CD4-positive, alpha-beta T cell treated with Interleukin-15 for 4 hours (primary cell): Measurements from ENCODE around the gene TNFRSF6B.
"Not testable (repeated sequence)": the region's sequence is repeated elsewhere in the genome, so short reads cannot be mapped to it uniquely, and the experiment has no call there.

Experiments
- DNase-seq: peaks from one replicate; pipeline ENCODE4 v3.0.0-alpha.2; 2020; ENCODE audit warnings: low spot score

The TNFRSF6B gene

GRCh38 chr20:63662813-63663189 is 33.7 kb upstream of the TNFRSF6B start:
- no peak for DNase-seq

DNA sequence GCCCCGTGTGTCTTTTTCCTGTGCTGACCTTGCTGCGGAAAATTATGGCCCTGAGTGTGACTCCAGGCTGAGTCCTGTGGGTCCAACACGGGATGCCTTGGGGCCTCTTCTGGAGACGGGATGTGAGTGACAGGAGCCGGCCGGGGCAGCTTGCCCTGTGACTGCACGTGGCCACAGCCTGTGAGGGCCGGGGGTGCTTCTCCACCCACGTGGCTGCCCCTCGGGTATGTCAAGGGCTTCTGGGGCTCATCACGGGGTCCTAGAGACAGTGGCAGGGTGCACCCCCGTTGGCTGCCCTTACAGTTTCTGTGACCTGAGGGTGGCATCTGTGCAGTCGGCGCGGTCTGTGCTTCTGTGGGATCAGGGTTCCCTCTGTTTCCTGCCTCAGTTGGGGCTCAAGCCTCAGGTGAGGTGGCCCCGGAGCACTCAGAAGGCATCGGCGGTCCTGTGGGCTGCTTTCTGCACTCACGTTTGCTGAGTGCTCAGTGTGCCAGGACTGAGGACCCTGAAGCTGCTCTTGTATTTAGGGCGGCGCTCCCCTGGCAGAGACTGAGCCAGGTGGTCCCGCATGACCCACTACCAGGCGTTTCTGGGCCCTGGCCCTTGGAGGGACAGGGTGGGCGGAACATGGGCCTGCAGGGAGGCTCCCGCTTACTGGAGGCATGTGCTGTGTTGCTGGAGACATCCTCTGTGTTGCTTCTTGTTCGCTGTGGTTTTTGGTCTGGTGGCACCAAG is 33.0 kb upstream of the TNFRSF6B start:
- no peak for DNase-seq

DNA sequence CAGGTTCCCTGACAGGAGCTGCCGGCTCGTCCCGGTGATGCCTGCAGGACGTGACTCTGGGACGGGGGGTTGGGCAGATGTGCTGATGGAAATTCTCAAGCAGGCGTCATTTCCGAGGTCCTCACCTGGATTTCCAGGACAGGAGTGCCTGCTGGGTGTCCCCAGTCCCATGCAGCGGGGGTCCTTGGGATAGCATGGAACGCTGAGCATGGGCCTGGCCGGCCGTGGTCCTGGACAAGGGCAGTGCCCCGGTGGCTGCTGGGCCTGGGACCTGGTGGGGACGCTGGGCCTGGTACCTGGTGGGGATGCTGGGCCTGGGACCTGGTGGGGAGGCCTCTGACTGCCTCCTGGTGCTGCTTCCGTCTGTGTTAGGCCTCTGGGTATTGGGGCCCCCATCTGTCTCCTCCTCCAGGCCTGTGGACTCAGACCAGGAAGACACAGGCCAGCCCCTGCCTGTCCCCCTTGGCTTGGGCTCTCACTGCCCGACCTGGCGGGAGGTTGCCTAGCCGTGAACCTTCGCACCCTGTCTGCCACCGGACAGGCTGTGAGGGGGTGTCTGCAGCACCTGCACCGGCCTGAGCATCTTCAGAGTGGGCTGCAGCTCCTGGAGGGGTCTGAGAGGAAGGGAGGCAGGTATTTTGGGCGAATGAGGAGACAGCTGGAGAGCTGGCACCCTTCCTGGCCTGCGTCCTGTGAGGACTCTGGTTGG is 32.2 kb upstream of the TNFRSF6B start:
- no peak for DNase-seq

DNA sequence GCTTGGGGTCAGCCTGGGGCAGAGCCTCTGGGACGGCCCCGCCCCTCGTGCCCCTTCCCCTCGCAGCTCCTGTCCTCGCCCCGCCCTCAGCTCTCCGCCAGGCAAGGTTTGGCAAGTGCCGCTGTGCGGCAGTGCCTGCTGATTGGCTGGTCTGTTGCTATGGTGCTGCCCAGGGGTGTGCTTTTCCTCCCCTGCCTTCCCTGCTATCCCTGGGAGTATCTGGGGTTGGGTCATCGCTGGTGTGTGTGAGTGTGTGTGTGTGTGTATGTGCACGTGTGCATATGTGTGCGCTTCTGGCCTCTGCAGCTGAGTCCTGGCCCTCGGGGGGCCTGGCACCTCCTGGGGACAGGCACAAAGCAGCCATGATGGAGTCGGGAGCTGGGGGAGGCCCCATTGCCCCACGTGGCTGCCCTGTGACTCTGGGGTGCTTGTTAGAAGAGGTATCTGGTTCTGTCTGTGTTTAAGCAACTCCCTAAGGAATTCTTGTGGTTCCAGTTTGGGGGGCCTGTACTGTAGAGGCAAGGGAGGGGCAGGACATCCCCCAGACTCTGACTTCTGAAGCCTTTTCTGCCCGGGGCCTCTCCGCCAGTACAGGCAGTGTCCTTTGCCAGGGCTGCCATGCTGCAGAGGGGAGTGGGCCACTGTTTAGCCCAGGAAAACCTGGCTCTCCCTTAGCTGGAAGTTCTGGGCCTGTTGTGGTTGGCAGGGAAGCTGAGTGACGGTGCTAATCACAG is 31.4 kb upstream of the TNFRSF6B start:
- DNase-seq = no peak

DNA sequence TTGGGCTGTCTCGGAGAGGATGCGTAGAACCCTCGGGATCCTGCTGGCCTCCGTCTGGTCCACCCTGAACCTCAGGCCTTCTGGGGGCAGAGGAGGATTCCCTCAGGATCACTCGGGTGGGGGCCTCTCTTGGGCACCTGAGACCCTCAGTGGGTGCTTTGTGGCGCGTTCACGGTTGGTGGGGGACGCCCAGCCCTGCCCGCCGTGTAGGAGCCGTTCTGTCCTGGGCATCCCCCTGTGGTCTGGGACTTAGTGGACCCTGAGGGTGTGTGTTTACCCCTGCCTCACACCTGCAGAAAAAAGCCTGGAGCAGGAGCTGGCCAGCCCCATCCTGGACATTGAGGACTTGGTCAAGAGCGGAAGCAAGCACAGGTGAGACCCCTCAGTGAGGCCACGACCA is 30.7 kb upstream of the TNFRSF6B start:
- no peak for DNase-seq

GRCh38 chr20:63667858-63668257 is 28.6 kb upstream of the TNFRSF6B start:
- no peak for DNase-seq

DNA sequence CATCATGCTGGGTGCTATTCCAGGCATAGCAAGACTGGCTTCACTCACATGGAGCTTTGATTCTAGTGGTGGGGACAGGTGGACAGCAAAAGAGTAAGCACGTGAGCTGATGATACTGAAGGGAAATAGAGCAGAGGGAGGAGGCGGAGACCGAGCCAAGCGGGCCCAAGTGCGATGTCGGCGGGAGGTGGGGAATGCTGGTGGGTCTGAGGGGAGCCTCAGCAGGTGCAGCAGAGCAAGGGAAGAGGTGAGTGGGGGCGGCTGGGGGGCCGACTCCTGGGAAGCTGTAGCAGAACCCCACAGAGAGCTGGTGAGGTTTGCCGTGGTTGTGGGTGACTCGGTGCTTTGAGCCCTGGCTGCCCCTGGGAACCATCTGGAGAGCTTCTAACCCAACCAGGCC is 28.1 kb upstream of the TNFRSF6B start:
- no peak for DNase-seq

GRCh38 chr20:63671695-63672094 is 24.8 kb upstream of the TNFRSF6B start:
- not testable (repeated sequence) for DNase-seq

DNA sequence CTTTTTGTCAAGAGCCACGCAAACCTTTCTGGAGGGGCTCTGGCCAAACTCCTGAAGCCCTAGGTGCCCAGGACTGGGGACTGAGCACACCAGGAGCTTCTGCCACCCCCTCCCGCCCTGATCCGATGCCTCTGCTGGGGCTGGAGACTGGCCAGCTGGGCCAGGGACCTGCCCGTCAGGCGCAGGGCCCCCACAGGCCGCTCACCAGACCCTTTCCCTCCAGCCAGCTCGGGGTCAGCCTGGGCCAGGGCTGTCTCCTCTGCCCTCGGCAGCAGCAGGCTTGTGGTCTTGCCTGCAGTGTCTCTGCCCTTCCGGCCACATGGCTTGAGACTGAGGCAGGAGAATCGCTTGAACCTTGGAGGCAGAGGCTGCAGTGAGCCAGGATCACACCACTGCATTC is 23.8 kb upstream of the TNFRSF6B start:
- no peak for DNase-seq

- no peak for DNase-seq
These were observed 22.5 kb upstream of the TNFRSF6B start for GRCh38 chr20:63673951-63674350.

- DNase-seq = no peak
These were observed 20.6 kb upstream of the TNFRSF6B start for GRCh38 chr20:63675681-63676368.

DNA sequence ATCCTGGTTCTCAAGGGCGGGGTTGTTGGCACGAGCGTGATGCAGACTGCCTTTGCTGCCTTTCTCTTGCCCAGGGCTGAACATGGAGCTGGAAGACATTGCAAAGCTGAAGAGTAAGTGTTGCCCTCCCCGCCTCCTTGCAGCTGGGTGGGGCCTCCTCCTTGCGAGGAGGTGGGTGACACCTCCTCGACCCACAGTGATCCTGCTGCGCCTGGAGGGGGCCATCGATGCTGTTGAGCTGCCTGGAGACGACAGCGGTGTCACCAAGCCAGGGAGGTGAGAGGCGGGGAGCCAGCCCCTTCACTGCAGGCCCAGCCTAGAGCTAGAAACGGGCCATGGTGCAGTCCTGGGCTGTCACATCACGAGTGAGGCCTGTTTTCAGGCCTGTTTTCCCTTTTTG is 18.4 kb upstream of the TNFRSF6B start:
- no peak for DNase-seq

GRCh38 chr20:63678667-63679465 is 17.6 kb upstream of the TNFRSF6B start:
- no peak for DNase-seq

GRCh38 chr20:63679799-63680305 is 16.6 kb upstream of the TNFRSF6B start:
- no peak for DNase-seq

GRCh38 chr20:63680427-63680826 is 16.0 kb upstream of the TNFRSF6B start:
- no peak for DNase-seq

DNA sequence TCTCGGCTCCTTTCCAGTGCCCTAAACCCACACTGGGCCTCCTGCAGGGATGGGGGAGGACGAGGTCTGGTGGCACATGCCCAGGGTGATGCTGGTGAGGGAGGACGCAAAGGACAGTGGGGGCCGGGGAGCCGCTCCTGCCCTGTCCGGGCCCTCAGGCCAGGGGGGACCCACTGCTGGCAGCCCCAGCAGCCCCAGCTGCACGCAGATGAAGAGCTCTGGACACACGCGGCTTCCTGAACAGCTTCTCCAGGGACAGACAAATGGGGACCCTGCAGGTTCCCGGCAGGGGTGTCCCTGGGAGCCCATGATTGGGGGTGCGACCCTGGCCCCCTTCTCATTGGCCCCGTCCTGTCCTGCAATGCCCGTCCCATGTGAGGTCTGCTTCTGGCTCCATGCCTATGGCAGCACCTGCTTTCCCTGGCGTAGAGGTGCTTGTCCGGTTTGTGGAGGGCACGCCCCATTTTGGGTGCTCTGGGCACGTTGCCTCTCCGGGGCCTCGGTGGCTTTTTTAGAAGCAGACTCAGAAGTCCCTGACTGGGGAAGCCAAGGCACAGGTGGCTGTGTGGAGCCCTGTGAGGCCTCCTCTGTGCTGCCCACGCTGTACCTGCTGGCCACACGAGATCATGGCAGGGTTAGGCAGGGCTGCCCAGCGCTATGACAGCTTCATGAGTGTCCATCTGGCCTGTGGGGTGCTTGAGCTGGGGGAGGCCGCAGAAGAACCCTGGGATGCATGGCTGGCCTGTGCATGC is 15.4 kb upstream of the TNFRSF6B start:
- DNase-seq = no peak

- no peak for DNase-seq
These were observed 14.8 kb upstream of the TNFRSF6B start for GRCh38 chr20:63681609-63682142.

- no peak for DNase-seq
These were observed 13.9 kb upstream of the TNFRSF6B start for GRCh38 chr20:63682384-63683139.

DNA sequence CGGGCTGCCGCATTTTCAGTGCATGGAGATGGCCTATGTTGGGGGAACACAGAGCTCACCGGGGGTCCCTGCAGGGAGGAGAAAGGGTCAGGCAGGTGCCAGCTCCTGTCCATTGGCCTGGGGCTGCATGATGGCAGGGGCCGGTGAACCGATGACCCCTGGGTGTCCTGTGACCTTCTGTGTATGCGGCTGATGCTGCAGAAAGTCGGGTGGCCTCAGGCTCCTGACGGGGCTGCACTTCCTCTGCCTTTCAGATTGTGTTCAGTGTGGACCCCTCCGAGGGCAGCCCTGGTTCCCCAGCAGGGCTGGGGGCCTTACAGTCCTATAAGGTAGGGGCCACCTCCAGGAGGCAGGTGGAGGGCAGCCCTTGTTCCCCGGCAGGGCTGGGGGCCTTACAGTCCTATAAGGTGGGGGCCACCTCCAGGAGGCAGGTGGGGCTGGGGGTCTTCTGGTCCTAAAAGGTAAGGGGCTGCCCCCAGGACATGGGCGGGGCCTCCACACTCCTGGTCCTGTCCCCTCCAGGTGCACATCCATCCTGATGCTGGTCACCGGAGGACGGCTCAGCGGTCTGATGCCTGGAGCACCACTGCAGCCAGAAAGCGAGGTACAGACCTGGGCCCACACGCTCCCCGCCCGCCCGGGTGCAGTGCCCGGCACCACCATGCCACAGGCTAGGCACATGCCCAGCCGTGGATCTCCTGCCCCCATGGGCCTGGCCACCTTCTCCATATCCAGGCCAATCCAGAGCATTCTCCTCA is 11.0 kb upstream of the TNFRSF6B start:
- DNase-seq = no peak
